Hematopoietic multipotent progenitor cell treated with erythropoietin and hydrocortisone succinate and interleukin-3 and kit ligand, for 15 days (in vitro differentiated cells): Measurements from ENCODE around the gene NEK5.

ENCODE experiments used
- DNase-seq: peaks from one replicate; pipeline ENCODE4 v3.0.0-alpha.2; 2015; ENCODE audit warnings: low spot score

Gene NEK5

GRCh38 chr13:52010890-52011631, 117.8 kb downstream of the NEK5 start, which contains the start of gene ATP7B:
TSS of gene ATP7B (minus strand) at chr13:52011450. CDS start at chr13:52011337, 113 bp downstream.
- DNase-seq: no peak

GRCh38 chr13:52009946-52010345, 118.9 kb downstream of the NEK5 start:
- peak; percentile 26 for DNase-seq

- DNase-seq: no peak
These were observed 122.2 kb downstream of the NEK5 start for GRCh38 chr13:52006523-52007245.

- DNase-seq: no peak
These were observed 122.9 kb downstream of the NEK5 start for GRCh38 chr13:52005841-52006522.

- no peak for DNase-seq
These were observed 124.2 kb downstream of the NEK5 start for GRCh38 chr13:52004511-52005170.

GRCh38 chr13:52003541-52003940, 125.3 kb downstream of the NEK5 start:
- no peak for DNase-seq

GRCh38 chr13:52002361-52002760, 126.5 kb downstream of the NEK5 start:
- DNase-seq: no peak

GRCh38 chr13:52001120-52001731, 127.6 kb downstream of the NEK5 start:
- peak; percentile 80 for DNase-seq

- no peak for DNase-seq
These were observed 129.0 kb downstream of the NEK5 start for GRCh38 chr13:51999921-52000320.

GRCh38 chr13:51999510-51999911, 129.4 kb downstream of the NEK5 start:
- no peak for DNase-seq

- DNase-seq: no peak
These were observed 130.0 kb downstream of the NEK5 start for GRCh38 chr13:51998723-51999509.

GRCh38 chr13:51997641-51998330, 131.1 kb downstream of the NEK5 start:
- no peak for DNase-seq

- DNase-seq: no peak
These were observed 131.7 kb downstream of the NEK5 start for GRCh38 chr13:51997186-51997585.

GRCh38 chr13:51996641-51997040, 132.2 kb downstream of the NEK5 start:
- peak; percentile 65 for DNase-seq

GRCh38 chr13:51995677-51996551, 133.0 kb downstream of the NEK5 start:
- peak; percentile 74 for DNase-seq

- DNase-seq: peak; percentile 41
These were observed 135.2 kb downstream of the NEK5 start for GRCh38 chr13:51993713-51994112.

GRCh38 chr13:51988988-51989618, 139.8 kb downstream of the NEK5 start:
- DNase-seq: no peak
